ENCODE results near the gene TULP3.
A peak's percentile ranks its signal among the peaks of the same experiment; 100 is the strongest.
"Not testable (repeated sequence)": the region's sequence is repeated elsewhere in the genome, so short reads cannot be mapped to it uniquely, and the experiment has no call there.

TULP3 gene

GRCh38 chr12:2862876-2863275 is 27.8 kb upstream of the TULP3 start:
- ATAC-seq, result no peak
- no peak overlapping the region for H3K4me3 Mint-ChIP-seq
- H3K9me3 Mint-ChIP-seq, result no peaks in the 10 kb centered on the region
- H3K4me1 Mint-ChIP-seq, result no peaks in the 10 kb centered on the region
- no peak for DNase-seq
- H3K27me3 Mint-ChIP-seq, result no peaks in the 10 kb centered on the region
- no peak overlapping the region for H3K27ac Mint-ChIP-seq

GRCh38 chr12:2863402-2863801 is 27.3 kb upstream of the TULP3 start:
- H3K4me3 Mint-ChIP-seq, result not testable (repeated sequence)
- H3K27ac Mint-ChIP-seq, result peak overlapping the region in 1 of 2 donors; percentile 15

GRCh38 chr12:2864198-2864597 is 26.5 kb upstream of the TULP3 start:
- Mint-ChIP-seq H3K4me1 (peaks cover 5% of the 10 kb centered on the region), H3K9me3 (no peaks in the 10 kb centered on the region), H3K4me3 (no peak overlapping the region), H3K27ac (no peak overlapping the region), H3K27me3 (no peaks in the 10 kb centered on the region)
- DNase-seq (no peak), ATAC-seq (no peak)

More at GRCh38 chr12:2863402-2863801, 27.3 kb upstream of the TULP3 start:
- H3K4me1 Mint-ChIP-seq, H3K27me3 Mint-ChIP-seq, H3K9me3 Mint-ChIP-seq, DNase-seq, ATAC-seq: not testable (repeated sequence)

DNA sequence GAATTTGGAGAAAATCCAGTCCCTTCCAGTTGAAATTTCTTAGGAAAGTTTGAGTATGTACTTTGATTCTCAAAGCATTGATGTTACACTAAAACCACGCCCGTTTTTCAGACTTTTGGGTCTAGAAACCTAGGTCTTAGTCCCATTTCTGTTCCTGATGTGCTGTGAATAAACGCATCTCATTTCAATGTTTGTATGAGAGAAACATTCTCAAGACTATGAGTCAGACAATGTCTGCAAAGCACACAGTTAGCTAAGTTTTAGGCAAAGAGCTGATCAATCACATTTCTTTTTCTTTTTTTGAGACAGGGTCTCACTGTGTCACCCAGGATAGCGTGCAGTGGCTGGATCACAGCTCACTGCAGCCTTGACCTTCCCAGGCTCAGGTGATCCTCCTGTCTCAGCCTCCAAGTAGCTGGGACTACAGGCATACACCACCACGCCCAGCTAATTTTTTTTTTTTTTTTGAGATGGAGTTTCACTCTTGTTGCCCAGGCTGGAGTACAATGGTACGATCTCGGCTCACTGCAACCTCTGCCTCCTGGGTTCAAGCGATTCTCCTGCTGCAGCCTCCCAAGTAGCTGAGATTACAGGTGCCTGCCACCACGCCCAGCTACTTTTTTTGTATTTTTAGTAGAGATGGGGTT is 21.6 kb upstream of the TULP3 start:
- H3K4me1 Mint-ChIP-seq, H3K27me3 Mint-ChIP-seq, H3K9me3 Mint-ChIP-seq, ATAC-seq, H3K27ac Mint-ChIP-seq, DNase-seq, H3K4me3 Mint-ChIP-seq: not testable (repeated sequence)

- no peaks in the 10 kb centered on the region for H3K27me3 Mint-ChIP-seq
- peak overlapping the region; percentile 97 to 99 for H3K27ac Mint-ChIP-seq
- ATAC-seq (peak; percentile 81), DNase-seq (peak in 1 of 2 donors; percentile 55)
- no peaks in the 10 kb centered on the region for H3K9me3 Mint-ChIP-seq
- peaks cover 36% of the 10 kb centered on the region for H3K4me1 Mint-ChIP-seq
- H3K4me3 Mint-ChIP-seq, result peak overlapping the region; percentile 97 to 99
These were observed 14.2 kb upstream of the TULP3 start for GRCh38 chr12:2876431-2877046.

DNA sequence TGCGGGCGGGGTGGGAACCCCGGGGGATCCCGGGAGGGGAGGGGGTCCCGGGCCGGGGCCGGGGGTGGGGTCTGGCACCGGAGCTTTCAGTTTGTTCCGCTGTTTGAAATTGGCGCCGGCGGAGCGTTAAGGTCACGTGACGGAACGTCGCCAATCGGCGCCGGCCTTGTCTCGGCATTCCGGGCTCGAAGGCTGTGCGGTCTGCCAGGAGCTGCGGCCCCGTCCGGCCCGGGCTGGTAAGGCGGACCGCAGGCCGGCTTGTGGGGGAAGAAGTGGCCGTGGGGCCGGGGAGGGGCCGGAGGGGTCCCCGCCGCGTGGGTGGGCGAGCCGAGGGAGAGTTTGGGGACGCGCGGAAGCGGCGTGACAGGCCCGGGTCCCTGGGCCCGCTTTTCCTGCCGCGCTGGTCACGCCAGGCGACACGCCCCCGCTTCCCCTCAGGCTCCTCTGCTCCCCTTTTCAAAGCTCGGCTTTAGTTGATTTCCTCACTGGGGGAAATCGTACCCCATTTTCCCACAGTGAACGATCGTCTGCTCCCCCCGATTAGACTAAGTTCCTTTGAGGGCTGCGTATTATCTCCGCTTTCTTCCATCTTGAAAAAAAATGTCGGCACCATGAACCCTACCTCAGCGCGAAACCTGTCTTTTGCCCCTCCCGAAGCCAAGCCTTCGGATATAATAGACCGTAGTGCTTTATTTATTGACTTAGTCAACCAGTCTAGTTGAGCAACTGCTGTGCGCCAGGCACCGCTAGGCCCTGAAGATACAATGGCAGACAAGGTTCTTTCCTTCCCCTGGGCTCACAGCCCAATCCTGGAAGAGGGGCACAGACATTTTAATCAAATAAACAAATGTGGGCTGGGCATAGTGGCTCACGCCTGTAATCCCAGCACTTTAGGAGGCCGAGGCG is 13.4 kb upstream of the TULP3 start, which contains the start of the genes FOXM1 and RHNO1:
FOXM1 (minus strand) TSS at position 128 of the 906 bp plus-strand sequence. CDS start 2,696 bp downstream, outside the sequence.
RHNO1 (plus strand) TSS at position 177 of the 906 bp plus-strand sequence. CDS start 8,144 bp downstream, outside the sequence.
- H3K27me3 Mint-ChIP-seq, result no peaks in the 10 kb centered on the region
- H3K4me1 Mint-ChIP-seq, result peaks cover 32% of the 10 kb centered on the region
- peak within 1 kb of the TSS; percentile 97 to 99 for H3K4me3 Mint-ChIP-seq
- no peaks in the 10 kb centered on the region for H3K9me3 Mint-ChIP-seq
- DNase-seq (peak; percentile 82 to 85), ATAC-seq (peak; percentile 88)
- H3K27ac Mint-ChIP-seq, result peak within 1 kb of the TSS; percentile 99

GRCh38 chr12:2877953-2878732 is 12.5 kb upstream of the TULP3 start:
- Mint-ChIP-seq H3K27ac (peak overlapping the region; percentile 99), H3K9me3 (no peaks in the 10 kb centered on the region), H3K4me1 (peaks cover 32% of the 10 kb centered on the region), H3K27me3 (no peaks in the 10 kb centered on the region), H3K4me3 (peak overlapping the region; percentile 83 to 99)
- no peak for DNase-seq
- no peak for ATAC-seq

GRCh38 chr12:2879853-2880252 is 10.8 kb upstream of the TULP3 start:
- H3K27me3 Mint-ChIP-seq, result no peaks in the 10 kb centered on the region
- H3K27ac Mint-ChIP-seq, result peak overlapping the region; percentile 19 to 33
- ATAC-seq (no peak), DNase-seq (no peak)
- no peaks in the 10 kb centered on the region for H3K9me3 Mint-ChIP-seq
- H3K4me3 Mint-ChIP-seq, result peak overlapping the region; percentile 64 to 99
- H3K4me1 Mint-ChIP-seq, result peaks cover 41% of the 10 kb centered on the region

DNA sequence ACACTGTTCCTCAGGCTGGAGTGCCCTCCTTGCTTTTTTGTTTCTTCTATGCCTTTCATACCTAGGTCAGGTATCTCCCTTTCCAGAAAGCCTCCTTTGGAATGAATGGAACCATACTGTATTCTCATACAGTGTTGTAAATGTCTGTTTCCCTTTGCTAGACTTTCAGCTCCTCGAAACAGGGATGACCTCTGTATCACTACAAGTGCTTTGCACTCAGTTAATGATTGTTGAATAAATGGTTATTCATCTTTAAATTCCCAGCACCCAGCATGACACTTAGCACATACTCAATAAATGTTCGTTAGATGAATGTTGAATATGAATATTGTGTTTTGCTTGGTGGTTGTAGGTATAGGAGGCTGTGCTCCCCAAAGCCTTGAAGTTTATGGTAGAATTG is 5.9 kb upstream of the TULP3 start:
- Mint-ChIP-seq H3K4me1 (peaks cover 24% of the 10 kb centered on the region), H3K27ac (no peak overlapping the region)

GRCh38 chr12:2886768-2887450 is 3.8 kb upstream of the TULP3 start:
- Mint-ChIP-seq H3K4me3 (no peak overlapping the region), H3K27ac (no peak overlapping the region), H3K9me3 (no peaks in the 10 kb centered on the region), H3K4me1 (peaks cover 40% of the 10 kb centered on the region), H3K27me3 (no peaks in the 10 kb centered on the region)
- no peak for ATAC-seq
- DNase-seq, result no peak

More for the DNA sequence above, 5.9 kb upstream of the TULP3 start:
- H3K4me3 Mint-ChIP-seq, result no peak overlapping the region
- ATAC-seq, result no peak
- H3K27me3 Mint-ChIP-seq, result no peaks in the 10 kb centered on the region
- no peaks in the 10 kb centered on the region for H3K9me3 Mint-ChIP-seq
- DNase-seq, result no peak

GRCh38 chr12:2890001-2890387 is 697 bp upstream of the TULP3 start:
- no peaks in the 10 kb centered on the region for H3K9me3 Mint-ChIP-seq
- H3K4me3 Mint-ChIP-seq, result peak overlapping the region; percentile 99
- ATAC-seq, result no peak
- H3K27me3 Mint-ChIP-seq, result no peaks in the 10 kb centered on the region
- H3K4me1 Mint-ChIP-seq, result peaks cover 36% of the 10 kb centered on the region
- no peak for DNase-seq
- H3K27ac Mint-ChIP-seq, result peak overlapping the region; percentile 2 to 87

DNA sequence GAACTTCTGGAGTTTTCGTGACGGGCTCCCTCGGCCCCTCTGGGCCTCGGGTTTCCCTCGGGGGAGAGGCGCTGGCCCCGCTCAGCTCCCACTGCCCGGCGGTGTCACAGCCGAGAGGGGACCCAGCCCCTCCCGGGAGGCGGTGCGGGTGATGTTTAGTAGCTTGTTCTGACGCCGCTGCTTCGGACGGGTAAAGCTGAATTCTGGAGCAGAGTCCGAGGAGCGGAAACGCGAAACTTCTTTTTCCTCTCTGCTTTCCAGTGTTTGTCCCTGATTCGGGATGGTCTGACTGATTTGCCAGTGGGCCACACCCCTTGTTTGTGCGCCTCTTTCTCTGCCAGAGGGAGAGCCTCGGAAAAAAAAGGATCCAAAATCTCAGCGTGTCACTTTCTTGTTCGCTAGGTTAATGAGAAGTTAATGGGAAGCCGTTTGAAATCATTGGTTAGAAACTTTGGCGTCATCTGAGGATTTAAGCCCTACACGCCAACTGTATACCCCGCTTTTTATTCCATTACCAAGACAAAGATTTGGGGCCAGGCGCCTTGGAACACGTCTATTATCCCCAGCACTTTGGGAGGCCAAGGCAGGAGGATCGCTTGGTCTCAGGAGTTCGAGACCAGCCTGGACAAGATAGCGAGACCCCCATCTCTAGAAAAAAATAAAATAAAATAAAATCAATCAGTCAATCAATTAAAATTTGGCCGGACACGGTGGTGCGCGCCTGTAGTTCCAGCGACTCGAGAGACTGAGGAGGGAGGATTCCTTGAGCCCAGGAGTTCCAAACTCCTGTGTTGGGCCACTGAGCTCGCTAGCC is 756 bp downstream of the TULP3 start:
- peak overlapping the region; percentile 99 for H3K4me3 Mint-ChIP-seq
- no peaks in the 10 kb centered on the region for H3K27me3 Mint-ChIP-seq
- ATAC-seq (peak; percentile 19), DNase-seq (no peak)
- H3K27ac Mint-ChIP-seq, result peak overlapping the region in 1 of 2 donors; percentile 81
- peaks cover 36% of the 10 kb centered on the region for H3K4me1 Mint-ChIP-seq
- no peaks in the 10 kb centered on the region for H3K9me3 Mint-ChIP-seq

- Mint-ChIP-seq H3K27ac (no peak overlapping the region), H3K27me3 (no peaks in the 10 kb centered on the region), H3K9me3 (no peaks in the 10 kb centered on the region), H3K4me1 (peaks cover 36% of the 10 kb centered on the region), H3K4me3 (no peak overlapping the region)
- ATAC-seq, result no peak
- DNase-seq, result no peak
These were observed 1.6 kb downstream of the TULP3 start for GRCh38 chr12:2892246-2892645.

DNA sequence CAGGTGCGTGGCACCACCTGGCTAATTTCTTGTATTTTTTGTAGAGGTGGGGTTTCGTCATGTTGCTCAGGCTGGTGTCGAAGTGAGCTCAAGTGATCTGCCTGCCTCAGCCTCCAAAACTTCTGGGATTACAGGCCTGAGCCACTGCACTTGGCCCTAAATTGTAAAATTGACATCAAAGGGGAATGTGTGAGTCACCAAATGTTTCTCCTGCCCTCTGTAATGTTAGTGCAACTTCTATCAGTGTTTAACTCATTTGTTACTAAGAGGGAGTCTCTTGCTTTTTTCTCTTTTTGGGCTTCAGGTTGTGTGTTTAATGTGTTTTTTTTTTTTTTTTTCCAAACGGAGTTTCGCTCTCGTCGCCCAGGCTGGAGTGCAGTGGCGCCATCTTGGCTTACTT is 2.3 kb downstream of the TULP3 start:
- Mint-ChIP-seq H3K4me1 (peaks cover 36% of the 10 kb centered on the region), H3K9me3 (no peaks in the 10 kb centered on the region), H3K27ac (peak overlapping the region in 1 of 2 donors; percentile 89), H3K4me3 (peak overlapping the region in 1 of 2 donors; percentile 21), H3K27me3 (no peaks in the 10 kb centered on the region)
- ATAC-seq, result no peak
- DNase-seq, result no peak

Data from stimulated activated naive CD8-positive, alpha-beta T cell treated with anti-CD3 and anti-CD28 coated beads, Interleukin-15, amount 100 ng/mL, for 72 hours (primary cell).